H1 (cell line): ENCODE results near the gene CEP83. TPM values are rescaled to one million over a fixed set of nuclear protein-coding genes. Genes with fewer than 3 reads are reported as not detected.
A peak's percentile ranks its signal among the peaks of the same experiment; 100 is the strongest.
"Not testable (repeated sequence)": the region's sequence is repeated elsewhere in the genome, so short reads cannot be mapped to it uniquely, and the experiment has no call there.

Experiments used
- CTCF ChIA-PET: fragments of 300-600 bp; sonication (Branson Sonifier 250); formaldehyde crosslinking; loops from one replicate; lab custom pipeline; 2021; ENCODE audit not compliant: partially characterized antibody; lab: Charles Lee
- POLR2A ChIA-PET: fragments of 300-600 bp; sonication (Branson Sonifier 250); formaldehyde crosslinking; loops from one replicate; lab custom pipeline; 2021; ENCODE audit warnings: inconsistent platforms; ENCODE audit not compliant: partially characterized antibody; lab: Charles Lee
- DNase-seq, 2 experiments: peaks; one replicate each; pipeline versions ENCODE4 v3.0.0 to v3.0.0-alpha.2; 2010 to 2022; ENCODE audit warnings: low spot score in 2 of 2, low read depth in 1 of 2, mixed read lengths in 1 of 2
- FAIRE-seq: peaks from 2 replicates; lab custom pipeline; 2011; peaks lifted over from hg19 to GRCh38; lab: Jason Lieb, UNC
- H2AFZ ChIP-seq: 2 replicates; pipeline ENCODE4 v1.8.1; 2012; ENCODE audit warnings: low read length, inconsistent platforms
- H2AK5ac ChIP-seq: 2 replicates; pipeline ENCODE4 v1.6.1; 2013; ENCODE audit warnings: low read depth, low read length
- H2BK120ac ChIP-seq: replicated peaks from 2 replicates; pipeline ENCODE3; 2013; ENCODE audit warnings: low read depth, low read length, inconsistent platforms
- H2BK12ac ChIP-seq: 2 replicates; pipeline ENCODE4 v1.6.1; 2013; ENCODE audit warnings: low read depth, low read length
- H2BK15ac ChIP-seq: 2 replicates; pipeline ENCODE4 v1.6.1; 2013; ENCODE audit warnings: low read length
- H2BK20ac ChIP-seq: 2 replicates; pipeline ENCODE4 v1.6.1; 2013; ENCODE audit warnings: low read length
- H2BK5ac ChIP-seq: 2 replicates; pipeline ENCODE4 v1.6.1; 2013; ENCODE audit warnings: low read depth, low read length
- H3K14ac ChIP-seq: 2 replicates; pipeline ENCODE4 v1.6.1; 2013; ENCODE audit warnings: inconsistent platforms; ENCODE audit not compliant: insufficient read length
- H3K18ac ChIP-seq: 2 replicates; pipeline ENCODE4 v1.6.1; 2013; ENCODE audit warnings: low read length; ENCODE audit errors: extremely low read depth
- H3K23ac ChIP-seq: 2 replicates; pipeline ENCODE4 v1.6.1; 2013; ENCODE audit warnings: inconsistent platforms; ENCODE audit not compliant: insufficient read length
- H3K23me2 ChIP-seq: 2 replicates; pipeline ENCODE4 v1.6.1; 2013; ENCODE audit warnings: low read depth, low read length
- H3K27ac ChIP-seq: 2 replicates; pipeline ENCODE4 v1.6.1; 2011; ENCODE audit warnings: low read depth, low read length, inconsistent platforms
- H3K27me3 ChIP-seq, 4 experiments: replicated peaks in 1 of 4; 1 replicate in 1 of 4; 2 replicates in 3 of 4; pipeline versions ENCODE4 v1.6.1 to v1.8.1; 2011 to 2013; ENCODE audit warnings: low read length in 3 of 4, mild to moderate bottlenecking in 3 of 4, inconsistent platforms in 2 of 4, mixed read lengths in 2 of 4, moderate library complexity in 1 of 4; ENCODE audit not compliant: control insufficient read depth in 3 of 4, insufficient read depth in 3 of 4; ENCODE audit errors: extremely low read depth in 1 of 4
- H3K36me3 ChIP-seq, 4 experiments: 2 replicates each; pipeline versions ENCODE4 v1.6.1 to v1.8.1; 2011 to 2013; ENCODE audit warnings: mild to moderate bottlenecking in 4 of 4, low read length in 3 of 4, moderate library complexity in 2 of 4, control low read depth in 1 of 4, inconsistent platforms in 1 of 4; ENCODE audit not compliant: insufficient read depth in 4 of 4, control insufficient read depth in 2 of 4
- H3K4ac ChIP-seq: replicated peaks from 2 replicates; pipeline ENCODE3; 2013; ENCODE audit warnings: low read length, low read depth, mixed read lengths, inconsistent platforms; ENCODE audit not compliant: insufficient read length
- H3K4me1 ChIP-seq, 4 experiments: replicated peaks in 1 of 4; 1 replicate in 1 of 4; 2 replicates in 3 of 4; pipeline versions ENCODE4 v1.6.1 to v1.8.1; 2011 to 2013; ENCODE audit warnings: low read length in 3 of 4, inconsistent platforms in 2 of 4, mixed read lengths in 1 of 4; ENCODE audit not compliant: insufficient read depth in 4 of 4, control insufficient read depth in 3 of 4
- H3K4me2 ChIP-seq, 2 experiments: 2 replicates each; pipeline versions ENCODE4 v1.6.1 to v1.8.1; 2011 to 2013; ENCODE audit warnings: low read depth in 2 of 2, low read length in 2 of 2, control low read depth in 1 of 2, inconsistent platforms in 1 of 2, mild to moderate bottlenecking in 1 of 2; ENCODE audit not compliant: insufficient read depth in 1 of 2
- H3K4me3 ChIP-seq, 4 experiments: fragments of 200-600, 300-600 bp in 1 of 4; sonication (generic), shearing (Covaris generic), sonication (Bioruptor Twin) in 1 of 4; 2 replicates each; pipeline versions ENCODE4 v1.5.1 to v1.8.1; 2011 to 2016; ENCODE audit warnings: low read length in 4 of 4, low read depth in 3 of 4, control low read depth in 2 of 4, inconsistent platforms in 2 of 4, mild to moderate bottlenecking in 2 of 4, mixed read lengths in 1 of 4, moderate library complexity in 1 of 4; ENCODE audit not compliant: insufficient read depth in 2 of 4; ENCODE audit errors: extremely low read depth in 1 of 4
- H3K56ac ChIP-seq: replicated peaks from 2 replicates; pipeline ENCODE3; 2013; ENCODE audit warnings: low read depth, mild to moderate bottlenecking, mixed read lengths, low read length, inconsistent platforms; ENCODE audit not compliant: insufficient read length
- H3K79me1 ChIP-seq: 2 replicates; pipeline ENCODE4 v1.6.1; 2013; ENCODE audit warnings: low read depth, low read length, control low read depth
- H3K79me2 ChIP-seq, 2 experiments: 2 replicates each; pipeline versions ENCODE4 v1.6.1 to v1.8.1; 2012 to 2013; ENCODE audit warnings: low read length in 2 of 2, mild to moderate bottlenecking in 2 of 2, inconsistent platforms in 1 of 2; ENCODE audit not compliant: insufficient read depth in 2 of 2, control insufficient read depth in 1 of 2
- H3K9ac ChIP-seq, 4 experiments: replicated peaks in 1 of 4; 1 replicate in 1 of 4; 2 replicates in 3 of 4; pipeline versions ENCODE4 v1.6.1 to v1.8.1; 2011 to 2013; ENCODE audit warnings: low read depth in 3 of 4, low read length in 3 of 4, control low read depth in 2 of 4, mild to moderate bottlenecking in 2 of 4, moderate library complexity in 2 of 4, inconsistent platforms in 1 of 4; ENCODE audit errors: extremely low read depth in 1 of 4
- H3K9me3 ChIP-seq, 2 experiments: 2 replicates each; pipeline versions ENCODE4 v1.6.1 to v1.8.1; 2012 to 2013; ENCODE audit warnings: mild to moderate bottlenecking in 2 of 2, moderate library complexity in 2 of 2, control low read depth in 1 of 2, inconsistent platforms in 1 of 2, low read depth in 1 of 2, low read length in 1 of 2, mixed read lengths in 1 of 2; ENCODE audit not compliant: insufficient read depth in 2 of 2
- H4K20me1 ChIP-seq, 2 experiments: replicated peaks in 1 of 2; 2 replicates each; pipeline versions ENCODE3 to v1.8.1; 2011 to 2013; ENCODE audit warnings: inconsistent platforms in 2 of 2, low read length in 2 of 2, mild to moderate bottlenecking in 1 of 2; ENCODE audit not compliant: insufficient read depth in 2 of 2, control insufficient read depth in 1 of 2
- H4K5ac ChIP-seq: 2 replicates; pipeline ENCODE4 v1.6.1; 2013; ENCODE audit warnings: low read length, low read depth, mixed read lengths, inconsistent platforms; ENCODE audit not compliant: insufficient read length
- H4K8ac ChIP-seq: 2 replicates; pipeline ENCODE4 v1.8.0; 2013; ENCODE audit warnings: mild to moderate bottlenecking, moderate library complexity, low read length, inconsistent platforms; ENCODE audit not compliant: insufficient read depth; ENCODE audit errors: extremely low read depth
- H4K91ac ChIP-seq: replicated peaks from 2 replicates; pipeline ENCODE3; 2013; ENCODE audit warnings: low read length, mixed read lengths, inconsistent platforms; ENCODE audit not compliant: insufficient read length
- ASH2L ChIP-seq: fragments of 200-600, 300-600 bp; sonication (generic); IDR thresholded peaks from one replicate; pipeline ENCODE4 v1.7.1; 2017; ENCODE audit warnings: low read length
- RBBP5 ChIP-seq: IDR thresholded peaks from 2 replicates; pipeline ENCODE4 v1.7.1; 2012; ENCODE audit warnings: low read depth, mild to moderate bottlenecking, inconsistent platforms, low read length, moderate library complexity, borderline replicate concordance
- WGBS, 2 experiments: shearing (Covaris generic) in 1 of 2; methylation state at CpG; one replicate each; pipeline versions ENCODE4 v1.1.6 to v1.1.7; 2013 to 2015; ENCODE audit warnings: low lambda C conversion rate in 2 of 2, mixed read lengths in 2 of 2, inconsistent platforms in 1 of 2, low coverage in 1 of 2, missing lambda C conversion rate in 1 of 2; ENCODE audit not compliant: insufficient replicate concordance in 2 of 2, insufficient coverage in 1 of 2, insufficient read length in 1 of 2; ENCODE audit errors: extremely low coverage in 1 of 2, missing lambda C conversion rate in 1 of 2; 5-methylcytosine and 5-hydroxymethylcytosine counted together
- polyA plus RNA-seq, 7 experiments: library from polyadenylated mRNA; depleted of rRNA in 3 of 7; stranded (reverse) in 5 of 7; unstranded in 2 of 7; fragments of >200 nt in 5 of 7; fragments of 200-250 nt in 2 of 7; gene quantifications; 1 replicate in 5 of 7; 2 replicates in 1 of 7; 4 replicates in 1 of 7; pipeline versions ENCODE4 v1.2.1 to v1.2.3, GENCODE V29; 2011 to 2013; ENCODE audit warnings: missing spikeins in 2 of 7, mixed read lengths in 2 of 7
- total RNA-seq: library from RNA; stranded (reverse); fragmentation: NEBNext Ultra II Directional; extraction: Animal tissue kit (Norgen Biotek cat#: 25700); gene quantifications from 2 replicates; pipeline ENCODE4 v1.2.1, GENCODE V29; 2021

Gene CEP83
- total and polyA plus RNA-seq, 2 of the 8 experiments (the other 6 are each of a cell fraction or from before 2014, with no cell fraction given) = 6.0 to 25.8 TPM

GRCh38 chr12:94389482-94390129, 70.1 kb downstream of the CEP83 start:
- not testable (repeated sequence) for H3K9ac ChIP-seq, H2BK5ac ChIP-seq, H3K23me2 ChIP-seq, H4K91ac ChIP-seq, H2BK15ac ChIP-seq, H4K5ac ChIP-seq, H3K14ac ChIP-seq, H3K79me2 ChIP-seq, H4K8ac ChIP-seq, H3K79me1 ChIP-seq, H3K4me1 ChIP-seq, H4K20me1 ChIP-seq, H3K27me3 ChIP-seq, H2BK120ac ChIP-seq, H3K23ac ChIP-seq, H3K56ac ChIP-seq, H3K18ac ChIP-seq, H3K36me3 ChIP-seq, H2AK5ac ChIP-seq, H3K4ac ChIP-seq, FAIRE-seq, H2BK20ac ChIP-seq, H3K9me3 ChIP-seq, H2AFZ ChIP-seq
- CTCF ChIA-PET = interaction anchor here (1.1 to 1.7 kb wide), 3 partner anchors 10 to 120 kb away, joined by 3 to 5 read pairs (median 3); no protein-coding TSS in a partner anchor
- peak; percentile 38 to 63 for DNase-seq
- WGBS, 2 experiments = 80% methylated on average over 13 of the region's 16 CpGs; no CpG with 5 or more reads in 1 of the 2 experiments
- peak overlapping the region; percentile 15; the same call in 1 of the 2 replicates for H3K27ac ChIP-seq
- 0 out of 2 replicates have a peak overlapping the region, but pooled peaks have one; percentile 31 for H2BK12ac ChIP-seq
- POLR2A ChIA-PET = interaction anchor here (0.7 to 0.8 kb wide), 2 partner anchors 15 to 24 kb away, joined by 3 read pairs; no protein-coding TSS in a partner anchor
- H3K4me3 ChIP-seq = peak overlapping the region in 1 of 4 experiments; percentile 9; a peak in 1 of 8 replicates
- TF ChIP-seq ASH2L (peak; percentile 20), RBBP5 (peak; percentile 73; the same call in 1 of the 2 replicates)
- peak overlapping the region; percentile 58 to 65 for H3K4me2 ChIP-seq
